Liver (tissue), 9 donors: ENCODE results near the gene CLDN20. TPM values are rescaled to one million over a fixed set of nuclear protein-coding genes. Genes with fewer than 3 reads are reported as not detected.

Experiments
- DNase-seq: peaks from one replicate; pipeline ENCODE4 v3.0.0-alpha.2; 2017; ENCODE audit warnings: low spot score
- H3K27ac ChIP-seq, 2 donors: one replicate each; pipeline ENCODE4 v1.7.0; 2013; ENCODE audit warnings: inconsistent platforms in 2 of 2, low read length in 2 of 2, control low read depth in 1 of 2, low read depth in 1 of 2, mild to moderate bottlenecking in 1 of 2
- H3K27me3 ChIP-seq, 4 donors: one replicate each; pipeline versions ENCODE4 v1.6.1 to v1.7.0; 2013; ENCODE audit warnings: low read length in 3 of 4, inconsistent platforms in 1 of 4, mild to moderate bottlenecking in 1 of 4, moderate library complexity in 1 of 4; ENCODE audit not compliant: control insufficient read depth in 4 of 4, insufficient read depth in 4 of 4
- H3K36me3 ChIP-seq, 4 donors: one replicate each; pipeline versions ENCODE4 v1.6.1 to v1.7.0; 2013; ENCODE audit warnings: low read length in 3 of 4, mild to moderate bottlenecking in 3 of 4, low read depth in 1 of 4, moderate library complexity in 1 of 4; ENCODE audit not compliant: control insufficient read depth in 4 of 4, insufficient read depth in 3 of 4
- H3K4me1 ChIP-seq, 4 donors: one replicate each; pipeline versions ENCODE4 v1.6.1 to v1.7.0; 2013; ENCODE audit warnings: low read length in 3 of 4, mild to moderate bottlenecking in 3 of 4, moderate library complexity in 1 of 4; ENCODE audit not compliant: control insufficient read depth in 4 of 4, insufficient read depth in 4 of 4
- H3K4me3 ChIP-seq, 3 donors: one replicate each; pipeline versions ENCODE4 v1.6.1 to v1.7.0; 2013; ENCODE audit warnings: low read length in 3 of 3, control low read depth in 1 of 3, low read depth in 1 of 3, mild to moderate bottlenecking in 1 of 3
- H3K9ac ChIP-seq, 2 donors: one replicate each; pipeline ENCODE4 v1.7.0; 2013; ENCODE audit warnings: low read length in 2 of 2, mild to moderate bottlenecking in 2 of 2, moderate library complexity in 2 of 2, control low read depth in 1 of 2, low read depth in 1 of 2
- H3K9me3 ChIP-seq, 4 donors: one replicate each; pipeline versions ENCODE4 v1.6.1 to v1.7.0; 2013; ENCODE audit warnings: low read length in 3 of 4; ENCODE audit not compliant: control insufficient read depth in 4 of 4
- EGR1 ChIP-seq, 2 donors: IDR thresholded peaks; 2 replicates each; pipeline ENCODE4 v1.6.1; 2016 to 2018; ENCODE audit warnings: antibody characterized with exemption in 2 of 2, low read depth in 2 of 2
- FOXA1 ChIP-seq: IDR thresholded peaks from 2 replicates; pipeline ENCODE4 v1.6.1; 2016; ENCODE audit warnings: antibody characterized with exemption
- FOXA2 ChIP-seq: IDR thresholded peaks from 2 replicates; pipeline ENCODE4 v1.6.1; 2016; ENCODE audit warnings: antibody characterized with exemption
- GABPA ChIP-seq, 2 donors: IDR thresholded peaks in 1 of 2; conservative IDR thresholded peaks in 1 of 2; 2 replicates each; pipeline ENCODE4 v1.6.1; 2016; ENCODE audit warnings: antibody characterized with exemption in 2 of 2, mild to moderate bottlenecking in 1 of 2, moderate library complexity in 1 of 2
- HNF4A ChIP-seq, 2 donors: conservative IDR thresholded peaks; 2 replicates each; pipeline ENCODE4 v1.6.1; 2016; ENCODE audit warnings: antibody characterized with exemption in 2 of 2, mild to moderate bottlenecking in 2 of 2
- HNF4G ChIP-seq: IDR thresholded peaks from 2 replicates; pipeline ENCODE4 v1.6.1; 2016; ENCODE audit warnings: antibody characterized with exemption
- RAD21 ChIP-seq, 2 donors: IDR thresholded peaks; 2 replicates each; pipeline ENCODE4 v1.6.1; 2016; ENCODE audit warnings: antibody characterized with exemption in 2 of 2, mild to moderate bottlenecking in 2 of 2
- REST ChIP-seq: IDR thresholded peaks from 2 replicates; pipeline ENCODE4 v1.6.1; 2016; ENCODE audit warnings: antibody characterized with exemption, mild to moderate bottlenecking
- RXRA ChIP-seq, 2 donors: IDR thresholded peaks; 2 replicates each; pipeline ENCODE4 v1.6.1; 2017 to 2018; ENCODE audit warnings: antibody characterized with exemption in 2 of 2, mild to moderate bottlenecking in 1 of 2
- SP1 ChIP-seq: IDR thresholded peaks from 2 replicates; pipeline ENCODE4 v1.6.1; 2018; ENCODE audit warnings: antibody characterized with exemption, mild to moderate bottlenecking
- TAF1 ChIP-seq: conservative IDR thresholded peaks from 2 replicates; pipeline ENCODE4 v1.6.1; 2016; ENCODE audit warnings: antibody characterized with exemption, mild to moderate bottlenecking
- YY1 ChIP-seq: IDR thresholded peaks from 2 replicates; pipeline ENCODE4 v1.6.1; 2016; ENCODE audit warnings: antibody characterized with exemption, mild to moderate bottlenecking
- WGBS: extraction: QIAGEN DNeasy Blood & Tissue Kit; methylation state at CpG from one replicate; pipeline ENCODE4 v1.1.7; 2013; 5-methylcytosine and 5-hydroxymethylcytosine counted together
- polyA plus RNA-seq, 2 donors: library from polyadenylated mRNA; stranded (reverse) in 1 of 2; unstranded in 1 of 2; fragments of 200-250 nt in 1 of 2; fragments of >200 nt in 1 of 2; fragmentation: Nextera tagmentation in 1 of 2; extraction: Ambion mirVana in 1 of 2; gene quantifications; one replicate each; pipeline versions ENCODE4 v1.2.1 to v1.2.3, GENCODE V29; 2013 to 2015
- total RNA-seq, 2 donors: library from RNA; depleted of rRNA; stranded (reverse); fragments of >200 nt; gene quantifications; one replicate each; pipeline ENCODE4 v1.2.3, GENCODE V29; 2014
- TF ChIP-seq, protein P1 (sequence below): fragments of 150-350 bp; IDR thresholded peaks from 2 replicates; pipeline ENCODE4 v1.5.1; 2017; ENCODE audit warnings: improper control_type of control experiment, low read depth, low read length; ENCODE audit not compliant: missing input control
- TF ChIP-seq, protein P2 (sequence below): IDR thresholded peaks from 2 replicates; pipeline ENCODE4 v1.6.1; 2016; ENCODE audit warnings: antibody characterized with exemption
- TF ChIP-seq, protein P3 (sequence below): IDR thresholded peaks from 2 replicates; pipeline ENCODE4 v1.6.1; 2016; ENCODE audit warnings: antibody characterized with exemption
- donor health status: healthy.
- donor health status: healthy.
- donor health status: healthy.
- donor health status: healthy.
- donor health status: healthy.

Gene CLDN20
- total and polyA plus RNA-seq, 4 donors: 0.26 TPM; not detected in 3

GRCh38 chr6:155257796-155258195 is 6.0 kb upstream of the CLDN20 start:
- Histone ChIP-seq H3K27ac (no peak overlapping the region), H3K36me3 (peaks cover 8 to 59% (median 39%) of the 10 kb centered on the region in 4 donors), H3K4me1 (no peaks in the 10 kb centered on the region), H3K9me3 (no peaks in the 10 kb centered on the region), H3K9ac (no peak overlapping the region), H3K4me3 (no peak overlapping the region), H3K27me3 (no peaks in the 10 kb centered on the region)
- DNase-seq: no peak
- no peak for TF ChIP-seq HNF4G
- no peak for TF ChIP-seq TAF1
- no peak for TF ChIP-seq FOXA1
- TF ChIP-seq SP1: no peak
- TF ChIP-seq GABPA (IDR thresholded peaks at IDR 0.05 in 1 of 2, conservative IDR thresholded peaks at IDR 0.05 in 1 of 2): no peak
- TF ChIP-seq FOXA2: no peak
- TF ChIP-seq REST: no peak
- 97% methylated on average over 9 of the region's 9 CpGs for WGBS

- Histone ChIP-seq H3K27me3 (no peaks in the 10 kb centered on the region), H3K4me3 (no peak overlapping the region), H3K36me3 (peaks cover 8 to 50% (median 34%) of the 10 kb centered on the region in 4 donors), H3K9me3 (no peaks in the 10 kb centered on the region), H3K27ac (no peak overlapping the region), H3K9ac (no peak overlapping the region), H3K4me1 (no peaks in the 10 kb centered on the region)
- 96% methylated on average over 3 of the region's 3 CpGs for WGBS
- no peak for TF ChIP-seq RXRA (IDR thresholded peaks at IDR 0.05)
- no peak for TF ChIP-seq REST
- no peak for TF ChIP-seq FOXA1
- TF ChIP-seq SP1: no peak
- no peak for TF ChIP-seq HNF4A (conservative IDR thresholded peaks at IDR 0.05)
- no peak for TF ChIP-seq GABPA (IDR thresholded peaks at IDR 0.05 in 1 of 2, conservative IDR thresholded peaks at IDR 0.05 in 1 of 2)
- TF ChIP-seq, protein P1, sequence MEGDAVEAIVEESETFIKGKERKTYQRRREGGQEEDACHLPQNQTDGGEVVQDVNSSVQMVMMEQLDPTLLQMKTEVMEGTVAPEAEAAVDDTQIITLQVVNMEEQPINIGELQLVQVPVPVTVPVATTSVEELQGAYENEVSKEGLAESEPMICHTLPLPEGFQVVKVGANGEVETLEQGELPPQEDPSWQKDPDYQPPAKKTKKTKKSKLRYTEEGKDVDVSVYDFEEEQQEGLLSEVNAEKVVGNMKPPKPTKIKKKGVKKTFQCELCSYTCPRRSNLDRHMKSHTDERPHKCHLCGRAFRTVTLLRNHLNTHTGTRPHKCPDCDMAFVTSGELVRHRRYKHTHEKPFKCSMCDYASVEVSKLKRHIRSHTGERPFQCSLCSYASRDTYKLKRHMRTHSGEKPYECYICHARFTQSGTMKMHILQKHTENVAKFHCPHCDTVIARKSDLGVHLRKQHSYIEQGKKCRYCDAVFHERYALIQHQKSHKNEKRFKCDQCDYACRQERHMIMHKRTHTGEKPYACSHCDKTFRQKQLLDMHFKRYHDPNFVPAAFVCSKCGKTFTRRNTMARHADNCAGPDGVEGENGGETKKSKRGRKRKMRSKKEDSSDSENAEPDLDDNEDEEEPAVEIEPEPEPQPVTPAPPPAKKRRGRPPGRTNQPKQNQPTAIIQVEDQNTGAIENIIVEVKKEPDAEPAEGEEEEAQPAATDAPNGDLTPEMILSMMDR: no peak
- TF ChIP-seq, protein P2, sequence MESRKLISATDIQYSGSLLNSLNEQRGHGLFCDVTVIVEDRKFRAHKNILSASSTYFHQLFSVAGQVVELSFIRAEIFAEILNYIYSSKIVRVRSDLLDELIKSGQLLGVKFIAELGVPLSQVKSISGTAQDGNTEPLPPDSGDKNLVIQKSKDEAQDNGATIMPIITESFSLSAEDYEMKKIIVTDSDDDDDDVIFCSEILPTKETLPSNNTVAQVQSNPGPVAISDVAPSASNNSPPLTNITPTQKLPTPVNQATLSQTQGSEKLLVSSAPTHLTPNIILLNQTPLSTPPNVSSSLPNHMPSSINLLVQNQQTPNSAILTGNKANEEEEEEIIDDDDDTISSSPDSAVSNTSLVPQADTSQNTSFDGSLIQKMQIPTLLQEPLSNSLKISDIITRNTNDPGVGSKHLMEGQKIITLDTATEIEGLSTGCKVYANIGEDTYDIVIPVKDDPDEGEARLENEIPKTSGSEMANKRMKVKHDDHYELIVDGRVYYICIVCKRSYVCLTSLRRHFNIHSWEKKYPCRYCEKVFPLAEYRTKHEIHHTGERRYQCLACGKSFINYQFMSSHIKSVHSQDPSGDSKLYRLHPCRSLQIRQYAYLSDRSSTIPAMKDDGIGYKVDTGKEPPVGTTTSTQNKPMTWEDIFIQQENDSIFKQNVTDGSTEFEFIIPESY: no peak
- no peak for TF ChIP-seq HNF4G
- no peak for TF ChIP-seq EGR1 (IDR thresholded peaks at IDR 0.05; ENCODE audit: low read depth in 2 of 2)
- TF ChIP-seq, protein P3, sequence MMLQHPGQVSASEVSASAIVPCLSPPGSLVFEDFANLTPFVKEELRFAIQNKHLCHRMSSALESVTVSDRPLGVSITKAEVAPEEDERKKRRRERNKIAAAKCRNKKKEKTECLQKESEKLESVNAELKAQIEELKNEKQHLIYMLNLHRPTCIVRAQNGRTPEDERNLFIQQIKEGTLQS: no peak
- TF ChIP-seq RAD21 (IDR thresholded peaks at IDR 0.05): no peak
- TF ChIP-seq YY1: no peak
- no peak for TF ChIP-seq FOXA2
- no peak for TF ChIP-seq TAF1
- DNase-seq: no peak
Measured at GRCh38 chr6:155259204-155259603, 4.6 kb upstream of the CLDN20 start.
